Small intestine (tissue), 7 donors: ENCODE results near the gene SNAP47. TPM values are rescaled to one million over a fixed set of nuclear protein-coding genes. Genes with fewer than 3 reads are reported as not detected.

ENCODE experiments used
- DNase-seq, 2 donors: peaks; one replicate each; pipeline versions ENCODE4 v3.0.0 to v3.0.0-alpha.2; 2013
- FAIRE-seq: peaks from 2 replicates; lab custom pipeline; 2012; peaks lifted over from hg19 to GRCh38; lab: Jason Lieb, UNC
- H3K27ac ChIP-seq, 3 donors: one replicate each; pipeline ENCODE4 v1.5.1; 2013; ENCODE audit warnings: low read length in 2 of 3, mild to moderate bottlenecking in 2 of 3, control low read depth in 1 of 3, inconsistent platforms in 1 of 3, low read depth in 1 of 3, moderate library complexity in 1 of 3
- H3K27me3 ChIP-seq, 3 donors: one replicate each; pipeline ENCODE4 v1.6.1; 2013; ENCODE audit warnings: low read length in 3 of 3, inconsistent platforms in 1 of 3; ENCODE audit not compliant: control insufficient read depth in 3 of 3, insufficient read depth in 3 of 3
- H3K36me3 ChIP-seq, 3 donors: one replicate each; pipeline ENCODE4 v1.6.1; 2013; ENCODE audit warnings: low read length in 3 of 3, inconsistent platforms in 1 of 3, low read depth in 1 of 3, mild to moderate bottlenecking in 1 of 3, moderate library complexity in 1 of 3; ENCODE audit not compliant: control insufficient read depth in 3 of 3, insufficient read depth in 2 of 3
- H3K4me1 ChIP-seq, 3 donors: one replicate each; pipeline ENCODE4 v1.6.1; 2013; ENCODE audit warnings: low read length in 2 of 3, inconsistent platforms in 1 of 3, low read depth in 1 of 3, mild to moderate bottlenecking in 1 of 3, moderate library complexity in 1 of 3; ENCODE audit not compliant: control insufficient read depth in 3 of 3, insufficient read depth in 2 of 3
- H3K4me3 ChIP-seq, 3 donors: one replicate each; pipeline ENCODE4 v1.5.1; 2013; ENCODE audit warnings: low read length in 3 of 3, control low read depth in 1 of 3, inconsistent platforms in 1 of 3, low read depth in 1 of 3, mild to moderate bottlenecking in 1 of 3, moderate library complexity in 1 of 3
- H3K9me3 ChIP-seq, 2 donors: one replicate each; pipeline ENCODE4 v1.6.1; 2013; ENCODE audit warnings: low read depth in 1 of 2, low read length in 1 of 2; ENCODE audit not compliant: control insufficient read depth in 2 of 2, insufficient read depth in 1 of 2
- WGBS, 3 donors: extraction: QIAGEN DNeasy Blood & Tissue Kit; methylation state at CpG; one replicate each; pipeline ENCODE4 v1.1.7; 2013; 5-methylcytosine and 5-hydroxymethylcytosine counted together
- polyA plus RNA-seq, 4 donors: library from polyadenylated mRNA; stranded (reverse) in 3 of 4; unstranded in 1 of 4; fragments of 200-250 nt in 3 of 4; fragments of 120-200 nt in 1 of 4; gene quantifications; one replicate each; pipeline versions ENCODE4 v1.2.1 to v1.2.3, GENCODE V29; 2013
- donor health status: healthy with polysubstance abuse.
- donor health status: control.
- donor health status: control.
- donor health status: Bipolar disorder and iron deficiency.
- donor health status: healthy.

The SNAP47 gene
- polyA plus RNA-seq, 4 donors = 9.8 to 22.5 (median 15.5) TPM

GRCh38 chr1:227729144-227729880 lies 5.9 kb upstream of the SNAP47 start:
- Histone ChIP-seq H3K9me3 (no peaks in the 10 kb centered on the region), H3K27ac (peak overlapping the region in 1 of 3 donors; percentile 29), H3K27me3 (no peaks in the 10 kb centered on the region), H3K4me3 (peak overlapping the region; percentile 26 to 73 (median 59)), H3K4me1 (peaks cover 2 to 31% (median 2%) of the 10 kb centered on the region in 3 donors), H3K36me3 (peaks cover 0 to 36% (median 0%) of the 10 kb centered on the region in 3 donors)
- WGBS, 3 donors = 53 to 61% (median 55%) methylated on average over 4 to 5 of the region's 5 CpGs
- no peak for FAIRE-seq
- peak in 1 of 2 donors; percentile 33 for DNase-seq

GRCh38 chr1:227729881-227730629 lies 5.2 kb upstream of the SNAP47 start:
- no peak for FAIRE-seq
- H3K4me1 ChIP-seq = peaks cover 2 to 32% (median 2%) of the 10 kb centered on the region in 3 donors
- 47 to 53% (median 49%) methylated on average over 13 of the region's 13 CpGs for WGBS, 3 donors

GRCh38 chr1:227730630-227731151 lies 4.5 kb upstream of the SNAP47 start:
- no peak for DNase-seq
- peaks cover 0 to 36% (median 0%) of the 10 kb centered on the region in 3 donors for H3K36me3 ChIP-seq
- no peaks in the 10 kb centered on the region for H3K9me3 ChIP-seq
- no peaks in the 10 kb centered on the region for H3K27me3 ChIP-seq
- H3K4me3 ChIP-seq = no peak overlapping the region
- no peak overlapping the region for H3K27ac ChIP-seq
- no peak for FAIRE-seq
- 61 to 73% (median 69%) methylated on average over 16 of the region's 16 CpGs for WGBS, 3 donors
- peaks cover 2 to 32% (median 2%) of the 10 kb centered on the region in 3 donors for H3K4me1 ChIP-seq

More at GRCh38 chr1:227729881-227730629, 5.2 kb upstream of the SNAP47 start:
- H3K36me3 ChIP-seq = peaks cover 0 to 36% (median 0%) of the 10 kb centered on the region in 3 donors
- H3K27ac ChIP-seq = no peak overlapping the region
- H3K9me3 ChIP-seq = no peaks in the 10 kb centered on the region
- DNase-seq = peak; percentile 25 to 64
- no peaks in the 10 kb centered on the region for H3K27me3 ChIP-seq
- no peak overlapping the region for H3K4me3 ChIP-seq

- no peak overlapping the region for H3K27ac ChIP-seq
- WGBS, 3 donors = 81 to 86% (median 85%) methylated on average over 11 of the region's 11 CpGs
- DNase-seq (no peak), FAIRE-seq (no peak)
- no peaks in the 10 kb centered on the region for H3K27me3 ChIP-seq
- H3K9me3 ChIP-seq = no peaks in the 10 kb centered on the region
- no peak overlapping the region for H3K4me3 ChIP-seq
- peaks cover 0 to 36% (median 0%) of the 10 kb centered on the region in 3 donors for H3K36me3 ChIP-seq
- peaks cover 2 to 36% (median 5%) of the 10 kb centered on the region in 3 donors for H3K4me1 ChIP-seq
These were observed 4.0 kb upstream of the SNAP47 start for GRCh38 chr1:227731241-227731677.

GRCh38 chr1:227731696-227732585 lies 3.3 kb upstream of the SNAP47 start:
- H3K27ac ChIP-seq = no peak overlapping the region
- H3K4me3 ChIP-seq = no peak overlapping the region
- peaks cover 0 to 36% (median 0%) of the 10 kb centered on the region in 3 donors for H3K36me3 ChIP-seq
- H3K9me3 ChIP-seq = no peaks in the 10 kb centered on the region
- WGBS, 3 donors = 94 to 97% (median 97%) methylated on average over 19 of the region's 19 CpGs
- no peak for DNase-seq
- H3K27me3 ChIP-seq = no peaks in the 10 kb centered on the region
- FAIRE-seq = no peak
- H3K4me1 ChIP-seq = peaks cover 2 to 36% (median 5%) of the 10 kb centered on the region in 3 donors

GRCh38 chr1:227732586-227733308 lies 2.5 kb upstream of the SNAP47 start:
- no peak for FAIRE-seq
- DNase-seq = no peak
- H3K4me3 ChIP-seq = no peak overlapping the region
- H3K9me3 ChIP-seq = no peaks in the 10 kb centered on the region
- peaks cover 0 to 36% (median 0%) of the 10 kb centered on the region in 3 donors for H3K36me3 ChIP-seq
- no peaks in the 10 kb centered on the region for H3K27me3 ChIP-seq
- H3K27ac ChIP-seq = no peak overlapping the region
- H3K4me1 ChIP-seq = peaks cover 2 to 35% (median 5%) of the 10 kb centered on the region in 3 donors
- 95 to 97% (median 97%) methylated on average over 18 of the region's 18 CpGs for WGBS, 3 donors

GRCh38 chr1:227733309-227733705 lies 1.9 kb upstream of the SNAP47 start:
- Histone ChIP-seq H3K9me3 (no peaks in the 10 kb centered on the region), H3K27me3 (no peaks in the 10 kb centered on the region), H3K27ac (no peak overlapping the region), H3K4me1 (peaks cover 2 to 31% (median 5%) of the 10 kb centered on the region in 3 donors), H3K36me3 (peaks cover 0 to 36% (median 0%) of the 10 kb centered on the region in 3 donors), H3K4me3 (no peak overlapping the region)
- no peak for DNase-seq
- no peak for FAIRE-seq
- 94 to 95% (median 95%) methylated on average over 15 of the region's 15 CpGs for WGBS, 3 donors
